Ovary (tissue), 9 donors: ENCODE measurements around the gene UBE2Q2. TPM values are rescaled to one million over a fixed set of nuclear protein-coding genes. Genes with fewer than 3 reads are reported as not detected.
"Not testable (repeated sequence)": the region's sequence is repeated elsewhere in the genome, so short reads cannot be mapped to it uniquely, and the experiment has no call there.

Experiments used
- DNase-seq, 5 donors: peaks; one replicate each; pipeline ENCODE4 v3.0.0-alpha.2; 2019 to 2020
- H3K27ac ChIP-seq, 2 donors: fragments of 200-600 bp; one replicate each; pipeline versions ENCODE4 v1.5.1 to v1.8.0; 2019 to 2022
- H3K27me3 ChIP-seq: fragments of 200-600 bp; one replicate; pipeline ENCODE4 v1.8.0; 2022
- H3K36me3 ChIP-seq: fragments of 200-600 bp; sonication (generic); one replicate; pipeline ENCODE4 v1.5.1; 2019
- H3K4me1 ChIP-seq: one replicate; pipeline ENCODE4 v1.8.1; 2013; ENCODE audit warnings: mild to moderate bottlenecking, moderate library complexity; ENCODE audit not compliant: insufficient read depth
- H3K4me3 ChIP-seq: fragments of 200-600 bp; sonication (generic); one replicate; pipeline ENCODE4 v1.5.1; 2017
- H3K9me3 ChIP-seq, 2 donors: fragments of 200-600 bp in 1 of 2; sonication (generic) in 1 of 2; one replicate each; pipeline versions ENCODE4 v1.5.1 to v1.8.1; 2013 to 2019; ENCODE audit warnings: mild to moderate bottlenecking in 1 of 2, moderate library complexity in 1 of 2
- EP300 ChIP-seq: sonication (generic); formaldehyde crosslinking; IDR thresholded peaks from one replicate; pipeline ENCODE4 v1.6.1; 2017; ENCODE audit warnings: antibody characterized with exemption
- POLR2A ChIP-seq: fragments of 450-650 bp; IDR thresholded peaks from one replicate; pipeline ENCODE4 v1.6.1; 2017; ENCODE audit warnings: antibody characterized with exemption, mild to moderate bottlenecking, moderate library complexity
- WGBS, 3 donors: extraction: QIAGEN DNeasy Blood & Tissue Kit in 1 of 3; methylation state at CpG; one replicate each; pipeline versions ENCODE4 v1.1.5 to v1.1.7; 2013 to 2017; 5-methylcytosine and 5-hydroxymethylcytosine counted together
- intact Hi-C, 4 donors: fragments of 100-400 bp; cut with DNase I; formaldehyde crosslinking; loops; one replicate each; pipeline versions ENCODE4 v1.11.0 to v1.15.1; 2022 to 2023
- polyA plus RNA-seq, 2 donors: library from polyadenylated mRNA; stranded (reverse); fragments of 200-250 nt in 1 of 2; fragments of 350-450 nt in 1 of 2; fragmentation: Illumina TruSeq in 1 of 2; extraction: RNeasy Lipid Tissue Mini Kit (QIAGEN cat#74804) in 1 of 2; gene quantifications; one replicate each; pipeline ENCODE4 v1.2.3, GENCODE V29; 2013 to 2014
- total RNA-seq, 7 donors: library from RNA; depleted of rRNA in 2 of 7; stranded (reverse); fragments of >200 nt in 2 of 7; fragmentation: NEBNext Ultra II Directional in 3 of 7; extraction: Animal tissue kit (Norgen Biotek cat#: 25700) in 3 of 7; gene quantifications; one replicate each; pipeline versions ENCODE4 v1.1.0 to v1.2.4, GENCODE V29; 2016 to 2023
- TF ChIP-seq, protein P1 (sequence below), 3 donors: fragments of 450-650 bp in 2 of 3; fragments of 200-600 bp in 1 of 3; IDR thresholded peaks; one replicate each; pipeline versions ENCODE4 v1.5.1 to v1.8.0; 2016 to 2022; ENCODE audit warnings: antibody characterized with exemption in 3 of 3, mild to moderate bottlenecking in 1 of 3
- donor health status: DM: no; HTN: no; CAD: no; lungs with moderate emphysema.
- donor health status: DM: no; HTN: no; CAD: no.
- donor health status: Bipolar disorder and iron deficiency.
- donor health status: DM: yes; HTN: yes; CAD: no.
- donor health status: DM: no; HTN: no; CAD: no.
- donor health status: DM: yes; HTN: yes; CAD: no.

The UBE2Q2 gene
- total and polyA plus RNA-seq, 9 donors: 22.6 to 35.7 (median 31.0) TPM

DNA sequence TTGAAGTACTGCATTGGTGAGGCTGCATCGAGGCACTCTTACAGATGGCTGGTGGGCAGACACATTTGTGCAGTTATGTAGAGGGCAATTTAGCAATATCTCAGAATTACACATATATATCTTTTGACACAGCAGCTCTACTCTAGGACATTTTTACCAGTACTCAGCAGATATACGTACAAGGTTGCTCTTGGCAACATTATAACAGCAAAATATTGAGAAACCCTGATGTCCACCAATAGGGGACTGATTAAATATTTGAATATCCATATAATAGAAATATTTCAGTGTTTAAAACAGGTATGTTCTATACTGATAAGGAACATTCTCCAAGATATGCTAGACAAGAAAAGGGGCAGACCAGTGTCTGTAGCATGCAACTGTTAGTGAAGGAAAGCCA is 52.5 kb downstream of the UBE2Q2 start:
- no peak overlapping the region for H3K4me3 ChIP-seq
- H3K27ac ChIP-seq: no peak overlapping the region
- no peaks in the 10 kb centered on the region for H3K36me3 ChIP-seq
- 86 to 89% (median 89%) methylated on average over 2 of the region's 2 CpGs for WGBS, 3 donors
- intact Hi-C loops: no loop called here
- H3K27me3 ChIP-seq: no peaks in the 10 kb centered on the region
- H3K4me1 ChIP-seq: no peaks in the 10 kb centered on the region
- no peak for DNase-seq
- TF ChIP-seq, protein P1, sequence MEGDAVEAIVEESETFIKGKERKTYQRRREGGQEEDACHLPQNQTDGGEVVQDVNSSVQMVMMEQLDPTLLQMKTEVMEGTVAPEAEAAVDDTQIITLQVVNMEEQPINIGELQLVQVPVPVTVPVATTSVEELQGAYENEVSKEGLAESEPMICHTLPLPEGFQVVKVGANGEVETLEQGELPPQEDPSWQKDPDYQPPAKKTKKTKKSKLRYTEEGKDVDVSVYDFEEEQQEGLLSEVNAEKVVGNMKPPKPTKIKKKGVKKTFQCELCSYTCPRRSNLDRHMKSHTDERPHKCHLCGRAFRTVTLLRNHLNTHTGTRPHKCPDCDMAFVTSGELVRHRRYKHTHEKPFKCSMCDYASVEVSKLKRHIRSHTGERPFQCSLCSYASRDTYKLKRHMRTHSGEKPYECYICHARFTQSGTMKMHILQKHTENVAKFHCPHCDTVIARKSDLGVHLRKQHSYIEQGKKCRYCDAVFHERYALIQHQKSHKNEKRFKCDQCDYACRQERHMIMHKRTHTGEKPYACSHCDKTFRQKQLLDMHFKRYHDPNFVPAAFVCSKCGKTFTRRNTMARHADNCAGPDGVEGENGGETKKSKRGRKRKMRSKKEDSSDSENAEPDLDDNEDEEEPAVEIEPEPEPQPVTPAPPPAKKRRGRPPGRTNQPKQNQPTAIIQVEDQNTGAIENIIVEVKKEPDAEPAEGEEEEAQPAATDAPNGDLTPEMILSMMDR (IDR thresholded peaks at IDR 0.05): no peak
- no peak for TF ChIP-seq EP300
- TF ChIP-seq POLR2A: no peak
- H3K9me3 ChIP-seq: no peaks in the 10 kb centered on the region

DNA sequence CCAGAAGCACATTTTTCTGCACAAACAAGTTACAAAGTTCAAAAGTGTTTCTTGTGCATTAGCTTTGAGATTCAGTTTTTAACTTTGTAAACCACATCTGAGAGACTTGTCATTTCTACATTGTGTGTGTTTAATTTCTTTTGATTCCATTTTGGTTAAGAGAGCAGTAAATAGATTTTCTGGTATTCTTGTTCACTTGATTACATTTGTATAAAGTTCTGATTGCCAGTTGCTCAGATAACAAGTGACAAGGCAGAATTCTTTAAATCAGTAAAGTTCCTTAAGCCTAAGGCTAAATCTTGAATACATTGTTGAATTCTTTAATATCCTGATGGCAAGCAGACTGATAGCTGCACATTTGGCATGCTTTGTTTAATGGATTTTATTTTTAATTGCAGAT is 57.3 kb downstream of the UBE2Q2 start:
- H3K9me3 ChIP-seq: no peaks in the 10 kb centered on the region
- TF ChIP-seq EP300 (no peak), POLR2A (no peak)
- TF ChIP-seq, protein P1 (IDR thresholded peaks at IDR 0.05): no peak
- H3K4me3 ChIP-seq: no peak overlapping the region
- peaks cover 4% of the 10 kb centered on the region for H3K4me1 ChIP-seq
- intact Hi-C loops: no loop called here
- no peaks in the 10 kb centered on the region for H3K27me3 ChIP-seq
- no peaks in the 10 kb centered on the region for H3K36me3 ChIP-seq
- no peak overlapping the region for H3K27ac ChIP-seq
- DNase-seq: no peak

DNA sequence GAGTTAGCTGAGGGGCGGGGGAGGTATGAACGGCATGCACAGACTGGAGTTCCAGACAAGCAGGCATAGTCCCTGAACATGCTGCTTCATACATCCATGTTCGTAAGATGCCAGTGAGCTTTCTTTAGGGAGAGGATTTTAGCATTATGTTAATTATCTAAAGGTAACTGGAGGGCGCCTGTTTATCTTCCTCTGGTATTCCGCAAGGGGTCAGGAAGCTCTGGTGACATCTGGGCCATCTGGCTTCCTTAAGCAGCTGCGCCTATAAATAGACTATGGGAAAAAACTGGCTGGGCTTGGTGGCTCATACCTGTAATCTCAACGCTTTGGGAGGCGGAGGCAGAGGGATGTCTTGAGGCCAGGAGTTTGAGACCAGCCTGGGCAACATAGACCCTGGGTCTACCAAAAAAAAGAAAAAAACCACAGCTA is 58.9 kb downstream of the UBE2Q2 start:
- H3K27ac ChIP-seq: no peak overlapping the region
- H3K9me3 ChIP-seq: no peaks in the 10 kb centered on the region
- 52 to 63% (median 56%) methylated on average over 8 of the region's 8 CpGs for WGBS, 3 donors
- H3K4me3 ChIP-seq: no peak overlapping the region
- H3K27me3 ChIP-seq: no peaks in the 10 kb centered on the region
- H3K4me1 ChIP-seq: peaks cover 4% of the 10 kb centered on the region
- TF ChIP-seq POLR2A: no peak
- no peak for TF ChIP-seq EP300
- TF ChIP-seq, protein P1 (IDR thresholded peaks at IDR 0.05): no peak
- intact Hi-C loops: no loop called here
- no peak for DNase-seq
- no peaks in the 10 kb centered on the region for H3K36me3 ChIP-seq

DNA sequence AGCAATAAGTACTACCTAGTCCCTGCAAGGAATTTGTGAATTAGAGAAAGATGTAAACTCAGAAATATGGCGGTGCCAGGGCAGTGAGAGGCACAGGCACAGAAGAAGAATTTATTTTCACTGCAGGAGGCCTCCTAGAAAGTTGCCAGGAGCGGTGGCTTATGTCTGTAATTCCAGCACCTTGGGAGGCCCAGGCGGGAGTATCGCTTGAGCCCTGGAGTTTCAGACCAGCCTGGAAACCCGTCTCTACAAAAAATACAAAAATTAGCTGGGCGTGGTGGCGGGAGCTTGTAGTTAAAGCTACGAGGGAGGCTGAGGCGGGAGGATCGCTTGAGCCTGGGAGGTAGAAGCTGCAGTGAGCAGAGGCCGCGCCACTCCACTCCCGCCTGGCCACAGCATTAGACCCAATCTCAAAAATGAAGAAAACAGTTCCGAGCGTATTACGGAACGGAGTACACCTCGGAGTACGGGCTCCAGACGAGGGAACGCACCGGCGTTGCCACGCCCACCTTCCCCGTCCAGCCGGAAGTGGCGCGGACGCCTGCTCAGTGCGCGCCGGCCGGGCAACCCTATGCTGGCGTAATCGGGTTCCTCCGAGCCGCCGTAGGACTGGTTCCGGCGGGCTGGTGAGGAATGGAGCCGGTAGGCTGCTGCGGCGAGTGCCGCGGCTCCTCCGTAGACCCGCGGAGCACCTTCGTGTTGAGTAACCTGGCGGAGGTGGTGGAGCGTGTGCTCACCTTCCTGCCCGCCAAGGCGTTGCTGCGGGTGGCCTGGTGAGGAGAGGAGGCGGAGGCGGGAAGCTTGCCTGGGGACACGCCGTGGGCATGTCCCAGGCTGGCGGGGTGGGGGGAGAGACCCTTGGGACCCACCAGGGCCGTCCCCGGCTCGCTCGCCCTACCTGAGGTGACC is 60.3 kb downstream of the UBE2Q2 start, which contains the start of gene FBXO22:
TSS of gene FBXO22 (plus strand) at position 548 of the 909 bp plus-strand sequence. CDS start at position 634, 86 bp downstream.
- no peak for TF ChIP-seq EP300
- peak; percentile 55 for TF ChIP-seq POLR2A
- peak within 1 kb of the TSS; percentile 69 for H3K4me3 ChIP-seq
- intact Hi-C loops: no loop called here
- no peaks in the 10 kb centered on the region for H3K9me3 ChIP-seq
- 1 to 4% (median 1%) methylated on average over 26 to 63 of the region's 63 CpGs for WGBS, 3 donors
- peaks cover 4% of the 10 kb centered on the region for H3K4me1 ChIP-seq
- no peaks in the 10 kb centered on the region for H3K36me3 ChIP-seq
- DNase-seq: peak; percentile 88 to 94 (median 90)
- H3K27me3 ChIP-seq: no peaks in the 10 kb centered on the region
- H3K27ac ChIP-seq: peak within 1 kb of the TSS; percentile 48 to 79

DNA sequence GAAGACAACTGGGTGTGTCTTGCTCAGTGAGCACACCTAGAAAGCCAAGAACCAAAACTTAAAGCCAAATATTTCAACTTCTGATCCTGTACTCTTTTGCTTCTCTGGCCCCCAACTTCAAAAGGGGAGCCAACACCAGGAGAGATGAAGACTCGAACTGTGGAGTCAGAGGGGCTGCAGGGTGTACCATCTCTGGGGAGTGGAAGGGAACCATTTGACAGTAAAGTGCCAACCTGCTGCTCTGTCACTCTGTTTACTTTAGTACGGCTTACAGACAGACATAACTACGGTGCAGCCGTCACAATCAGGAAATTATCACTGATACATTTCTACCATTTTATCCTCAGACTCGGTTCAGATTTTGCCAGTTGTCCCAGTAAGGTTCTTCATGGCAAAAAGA is 62.0 kb downstream of the UBE2Q2 start:
- Histone ChIP-seq H3K27ac (no peak overlapping the region), H3K36me3 (no peaks in the 10 kb centered on the region), H3K27me3 (no peaks in the 10 kb centered on the region), H3K4me3 (no peak overlapping the region), H3K4me1 (peaks cover 4% of the 10 kb centered on the region), H3K9me3 (no peaks in the 10 kb centered on the region)
- no peak for DNase-seq
- intact Hi-C loops: no loop called here
- TF ChIP-seq EP300 (no peak), POLR2A (no peak)
- TF ChIP-seq, protein P1 (IDR thresholded peaks at IDR 0.05): no peak
- WGBS, 3 donors: 85 to 89% (median 89%) methylated on average over 5 of the region's 5 CpGs

DNA sequence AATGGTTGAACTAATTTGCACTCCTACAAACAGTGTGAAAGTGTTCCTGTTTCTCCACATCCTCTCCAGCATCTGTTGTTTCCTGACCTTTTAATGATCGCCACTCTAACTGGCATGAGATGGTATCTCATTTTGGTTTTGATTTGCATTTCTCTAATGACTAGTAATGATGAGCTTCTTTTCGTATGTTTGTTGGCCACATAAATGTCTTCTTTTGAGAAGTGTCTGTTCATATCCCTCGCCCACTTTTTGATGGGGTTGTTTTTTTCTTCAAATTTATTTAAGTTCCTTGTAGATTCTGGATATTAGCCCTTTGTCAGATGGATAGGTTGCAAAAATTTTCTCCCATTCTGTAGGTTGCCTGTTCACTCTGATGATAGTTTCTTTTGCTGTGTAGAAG is 67.1 kb downstream of the UBE2Q2 start:
- H3K9me3 ChIP-seq, H3K4me1 ChIP-seq, H3K27me3 ChIP-seq, H3K36me3 ChIP-seq, H3K27ac ChIP-seq, intact Hi-C loops, H3K4me3 ChIP-seq, DNase-seq: not testable (repeated sequence)
- WGBS, 3 donors: 93 to 100% (median 97%) methylated on average over 3 of the region's 3 CpGs
